ENCODE measurements around the gene VAV3. TPM values are rescaled to one million over a fixed set of nuclear protein-coding genes. Genes with fewer than 3 reads are reported as not detected.

The VAV3 gene
- total and polyA plus RNA-seq, 2 of the 13 experiments (the other 11 are each of a cell fraction or from before 2014, with no cell fraction given), result 15.9 to 29.8 TPM

DNA sequence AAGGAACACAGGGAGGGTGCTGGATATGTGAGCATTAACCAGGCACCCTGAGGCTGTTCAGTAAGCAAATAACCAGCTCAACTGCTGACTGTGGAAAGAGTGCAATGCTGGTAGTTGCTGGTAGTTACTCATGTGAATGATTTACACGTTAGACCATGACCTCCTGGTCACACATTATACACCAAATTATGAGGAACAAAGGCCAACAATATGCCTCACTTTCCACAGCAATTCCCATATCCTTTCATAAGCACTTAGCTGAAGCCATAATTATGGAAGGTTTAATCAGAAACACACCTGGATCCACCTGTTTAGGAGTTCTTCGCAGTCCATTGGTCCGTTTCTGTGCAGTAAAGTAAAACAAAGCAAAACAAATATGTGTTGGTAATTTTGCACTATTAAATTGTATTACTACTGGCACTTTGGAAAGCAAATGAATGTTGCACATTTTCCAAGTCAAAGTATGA, 281.8 kb downstream of the VAV3 start (continued):
- 0 out of 2 replicates have a peak, but pooled peaks have one; percentile 32 for TF ChIP-seq NR2F2 (IDR thresholded peaks at IDR 0.05; ENCODE audit: borderline replicate concordance, low read depth)
- TF ChIP-seq ZNF652 (CRISPR knock-in tag; IDR thresholded peaks at IDR 0.05; ENCODE audit: borderline replicate concordance, low read depth), result peak; percentile 68; the same call in 1 of the 2 replicates
- TF ChIP-seq, protein P1, sequence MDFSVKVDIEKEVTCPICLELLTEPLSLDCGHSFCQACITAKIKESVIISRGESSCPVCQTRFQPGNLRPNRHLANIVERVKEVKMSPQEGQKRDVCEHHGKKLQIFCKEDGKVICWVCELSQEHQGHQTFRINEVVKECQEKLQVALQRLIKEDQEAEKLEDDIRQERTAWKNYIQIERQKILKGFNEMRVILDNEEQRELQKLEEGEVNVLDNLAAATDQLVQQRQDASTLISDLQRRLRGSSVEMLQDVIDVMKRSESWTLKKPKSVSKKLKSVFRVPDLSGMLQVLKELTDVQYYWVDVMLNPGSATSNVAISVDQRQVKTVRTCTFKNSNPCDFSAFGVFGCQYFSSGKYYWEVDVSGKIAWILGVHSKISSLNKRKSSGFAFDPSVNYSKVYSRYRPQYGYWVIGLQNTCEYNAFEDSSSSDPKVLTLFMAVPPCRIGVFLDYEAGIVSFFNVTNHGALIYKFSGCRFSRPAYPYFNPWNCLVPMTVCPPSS (IDR thresholded peaks at IDR 0.05), result no peak
- TF ChIP-seq ZNF496 (CRISPR knock-in tag; IDR thresholded peaks at IDR 0.05; ENCODE audit: insufficient replicate concordance), result no peak
- TF ChIP-seq ZBTB7B (CRISPR knock-in tag; IDR thresholded peaks at IDR 0.05), result no peak
- TF ChIP-seq, protein P2, sequence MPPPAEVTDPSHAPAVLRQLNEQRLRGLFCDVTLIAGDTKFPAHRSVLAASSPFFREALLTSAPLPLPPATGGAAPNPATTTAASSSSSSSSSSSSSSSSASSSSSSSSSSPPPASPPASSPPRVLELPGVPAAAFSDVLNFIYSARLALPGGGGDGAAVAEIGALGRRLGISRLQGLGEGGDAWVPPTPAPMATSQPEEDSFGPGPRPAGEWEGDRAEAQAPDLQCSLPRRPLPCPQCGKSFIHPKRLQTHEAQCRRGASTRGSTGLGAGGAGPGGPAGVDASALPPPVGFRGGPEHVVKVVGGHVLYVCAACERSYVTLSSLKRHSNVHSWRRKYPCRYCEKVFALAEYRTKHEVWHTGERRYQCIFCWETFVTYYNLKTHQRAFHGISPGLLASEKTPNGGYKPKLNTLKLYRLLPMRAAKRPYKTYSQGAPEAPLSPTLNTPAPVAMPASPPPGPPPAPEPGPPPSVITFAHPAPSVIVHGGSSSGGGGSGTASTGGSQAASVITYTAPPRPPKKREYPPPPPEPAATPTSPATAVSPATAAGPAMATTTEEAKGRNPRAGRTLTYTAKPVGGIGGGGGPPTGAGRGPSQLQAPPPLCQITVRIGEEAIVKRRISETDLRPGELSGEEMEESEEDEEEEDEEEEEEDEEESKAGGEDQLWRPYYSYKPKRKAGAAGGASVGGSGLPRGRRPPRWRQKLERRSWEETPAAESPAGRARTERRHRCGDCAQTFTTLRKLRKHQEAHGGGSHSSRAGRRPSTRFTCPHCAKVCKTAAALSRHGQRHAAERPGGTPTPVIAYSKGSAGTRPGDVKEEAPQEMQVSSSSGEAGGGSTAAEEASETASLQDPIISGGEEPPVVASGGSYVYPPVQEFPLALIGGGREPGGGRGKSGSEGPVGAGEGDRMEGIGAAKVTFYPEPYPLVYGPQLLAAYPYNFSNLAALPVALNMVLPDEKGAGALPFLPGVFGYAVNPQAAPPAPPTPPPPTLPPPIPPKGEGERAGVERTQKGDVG (CRISPR knock-in tag; IDR thresholded peaks at IDR 0.05; ENCODE audit: borderline replicate concordance), result no peak
- peak; percentile 89 for TF ChIP-seq TBX2 (CRISPR knock-in tag; IDR thresholded peaks at IDR 0.05; ENCODE audit: borderline replicate concordance)
- TF ChIP-seq ATAD3A (CRISPR knock-in tag; IDR thresholded peaks at IDR 0.05), result no peak
- TF ChIP-seq, protein P3, sequence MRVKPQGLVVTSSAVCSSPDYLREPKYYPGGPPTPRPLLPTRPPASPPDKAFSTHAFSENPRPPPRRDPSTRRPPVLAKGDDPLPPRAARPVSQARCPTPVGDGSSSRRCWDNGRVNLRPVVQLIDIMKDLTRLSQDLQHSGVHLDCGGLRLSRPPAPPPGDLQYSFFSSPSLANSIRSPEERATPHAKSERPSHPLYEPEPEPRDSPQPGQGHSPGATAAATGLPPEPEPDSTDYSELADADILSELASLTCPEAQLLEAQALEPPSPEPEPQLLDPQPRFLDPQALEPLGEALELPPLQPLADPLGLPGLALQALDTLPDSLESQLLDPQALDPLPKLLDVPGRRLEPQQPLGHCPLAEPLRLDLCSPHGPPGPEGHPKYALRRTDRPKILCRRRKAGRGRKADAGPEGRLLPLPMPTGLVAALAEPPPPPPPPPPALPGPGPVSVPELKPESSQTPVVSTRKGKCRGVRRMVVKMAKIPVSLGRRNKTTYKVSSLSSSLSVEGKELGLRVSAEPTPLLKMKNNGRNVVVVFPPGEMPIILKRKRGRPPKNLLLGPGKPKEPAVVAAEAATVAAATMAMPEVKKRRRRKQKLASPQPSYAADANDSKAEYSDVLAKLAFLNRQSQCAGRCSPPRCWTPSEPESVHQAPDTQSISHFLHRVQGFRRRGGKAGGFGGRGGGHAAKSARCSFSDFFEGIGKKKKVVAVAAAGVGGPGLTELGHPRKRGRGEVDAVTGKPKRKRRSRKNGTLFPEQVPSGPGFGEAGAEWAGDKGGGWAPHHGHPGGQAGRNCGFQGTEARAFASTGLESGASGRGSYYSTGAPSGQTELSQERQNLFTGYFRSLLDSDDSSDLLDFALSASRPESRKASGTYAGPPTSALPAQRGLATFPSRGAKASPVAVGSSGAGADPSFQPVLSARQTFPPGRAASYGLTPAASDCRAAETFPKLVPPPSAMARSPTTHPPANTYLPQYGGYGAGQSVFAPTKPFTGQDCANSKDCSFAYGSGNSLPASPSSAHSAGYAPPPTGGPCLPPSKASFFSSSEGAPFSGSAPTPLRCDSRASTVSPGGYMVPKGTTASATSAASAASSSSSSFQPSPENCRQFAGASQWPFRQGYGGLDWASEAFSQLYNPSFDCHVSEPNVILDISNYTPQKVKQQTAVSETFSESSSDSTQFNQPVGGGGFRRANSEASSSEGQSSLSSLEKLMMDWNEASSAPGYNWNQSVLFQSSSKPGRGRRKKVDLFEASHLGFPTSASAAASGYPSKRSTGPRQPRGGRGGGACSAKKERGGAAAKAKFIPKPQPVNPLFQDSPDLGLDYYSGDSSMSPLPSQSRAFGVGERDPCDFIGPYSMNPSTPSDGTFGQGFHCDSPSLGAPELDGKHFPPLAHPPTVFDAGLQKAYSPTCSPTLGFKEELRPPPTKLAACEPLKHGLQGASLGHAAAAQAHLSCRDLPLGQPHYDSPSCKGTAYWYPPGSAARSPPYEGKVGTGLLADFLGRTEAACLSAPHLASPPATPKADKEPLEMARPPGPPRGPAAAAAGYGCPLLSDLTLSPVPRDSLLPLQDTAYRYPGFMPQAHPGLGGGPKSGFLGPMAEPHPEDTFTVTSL (CRISPR knock-in tag; IDR thresholded peaks at IDR 0.05; ENCODE audit: borderline replicate concordance), result peak; percentile 73; the same call in 1 of the 2 replicates
- no peak for TF ChIP-seq ZNF547 (CRISPR knock-in tag; IDR thresholded peaks at IDR 0.05)
- no peak for TF ChIP-seq HNRNPL (IDR thresholded peaks at IDR 0.05; ENCODE audit: low read depth, low read length)
- TF ChIP-seq, protein P4, sequence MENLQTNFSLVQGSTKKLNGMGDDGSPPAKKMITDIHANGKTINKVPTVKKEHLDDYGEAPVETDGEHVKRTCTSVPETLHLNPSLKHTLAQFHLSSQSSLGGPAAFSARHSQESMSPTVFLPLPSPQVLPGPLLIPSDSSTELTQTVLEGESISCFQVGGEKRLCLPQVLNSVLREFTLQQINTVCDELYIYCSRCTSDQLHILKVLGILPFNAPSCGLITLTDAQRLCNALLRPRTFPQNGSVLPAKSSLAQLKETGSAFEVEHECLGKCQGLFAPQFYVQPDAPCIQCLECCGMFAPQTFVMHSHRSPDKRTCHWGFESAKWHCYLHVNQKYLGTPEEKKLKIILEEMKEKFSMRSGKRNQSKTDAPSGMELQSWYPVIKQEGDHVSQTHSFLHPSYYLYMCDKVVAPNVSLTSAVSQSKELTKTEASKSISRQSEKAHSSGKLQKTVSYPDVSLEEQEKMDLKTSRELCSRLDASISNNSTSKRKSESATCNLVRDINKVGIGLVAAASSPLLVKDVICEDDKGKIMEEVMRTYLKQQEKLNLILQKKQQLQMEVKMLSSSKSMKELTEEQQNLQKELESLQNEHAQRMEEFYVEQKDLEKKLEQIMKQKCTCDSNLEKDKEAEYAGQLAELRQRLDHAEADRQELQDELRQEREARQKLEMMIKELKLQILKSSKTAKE (CRISPR knock-in tag; IDR thresholded peaks at IDR 0.05; ENCODE audit: borderline replicate concordance), result no peak
- TF ChIP-seq ZFP90 (CRISPR knock-in tag; IDR thresholded peaks at IDR 0.05; ENCODE audit: borderline replicate concordance), result no peak
- TF ChIP-seq, protein P5, sequence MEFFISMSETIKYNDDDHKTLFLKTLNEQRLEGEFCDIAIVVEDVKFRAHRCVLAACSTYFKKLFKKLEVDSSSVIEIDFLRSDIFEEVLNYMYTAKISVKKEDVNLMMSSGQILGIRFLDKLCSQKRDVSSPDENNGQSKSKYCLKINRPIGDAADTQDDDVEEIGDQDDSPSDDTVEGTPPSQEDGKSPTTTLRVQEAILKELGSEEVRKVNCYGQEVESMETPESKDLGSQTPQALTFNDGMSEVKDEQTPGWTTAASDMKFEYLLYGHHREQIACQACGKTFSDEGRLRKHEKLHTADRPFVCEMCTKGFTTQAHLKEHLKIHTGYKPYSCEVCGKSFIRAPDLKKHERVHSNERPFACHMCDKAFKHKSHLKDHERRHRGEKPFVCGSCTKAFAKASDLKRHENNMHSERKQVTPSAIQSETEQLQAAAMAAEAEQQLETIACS (CRISPR knock-in tag; IDR thresholded peaks at IDR 0.05), result no peak
- TF ChIP-seq SP140L (CRISPR knock-in tag; IDR thresholded peaks at IDR 0.05; ENCODE audit: borderline replicate concordance), result no peak
- TF ChIP-seq ZNF737 (CRISPR knock-in tag; IDR thresholded peaks at IDR 0.05; ENCODE audit: borderline replicate concordance), result no peak
